ENCODE measurements around the gene TIE1.
A peak's percentile ranks its signal among the peaks of the same experiment; 100 is the strongest.

DNA sequence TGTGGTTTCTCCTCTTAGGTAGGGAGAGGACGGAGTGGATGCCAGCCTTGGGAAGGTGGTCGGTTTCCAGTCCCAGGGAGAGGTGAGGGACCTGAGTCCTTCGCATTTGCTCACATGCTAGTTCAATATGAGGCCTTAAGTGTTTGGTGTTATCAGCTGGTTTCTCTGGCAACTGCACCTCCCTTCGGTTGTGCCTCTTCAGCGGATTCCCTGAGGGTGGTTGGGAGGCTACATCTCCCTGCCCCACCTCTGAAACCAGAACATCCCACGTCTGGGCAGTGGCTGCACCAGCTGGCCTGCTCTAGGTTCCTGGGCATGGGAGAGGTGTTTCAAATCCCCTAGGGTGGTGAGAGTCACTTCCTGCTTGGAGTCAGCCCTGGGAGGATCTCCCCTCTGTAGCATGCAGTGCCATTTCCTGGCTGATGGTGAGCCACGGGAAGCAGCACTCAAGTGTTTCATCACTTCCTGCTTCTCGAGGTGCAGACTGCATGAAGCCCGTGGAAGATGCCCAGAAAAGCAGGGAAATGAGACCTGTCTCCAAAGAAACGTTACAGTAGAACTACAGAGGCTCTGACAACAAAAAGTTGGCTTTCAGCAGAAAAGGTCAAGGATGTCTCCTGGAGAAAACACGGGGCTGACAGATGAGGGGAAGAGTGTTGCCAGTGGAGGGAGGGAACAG lies 26.5 kb upstream of the TIE1 start:
- TF ChIP-seq, protein P1, sequence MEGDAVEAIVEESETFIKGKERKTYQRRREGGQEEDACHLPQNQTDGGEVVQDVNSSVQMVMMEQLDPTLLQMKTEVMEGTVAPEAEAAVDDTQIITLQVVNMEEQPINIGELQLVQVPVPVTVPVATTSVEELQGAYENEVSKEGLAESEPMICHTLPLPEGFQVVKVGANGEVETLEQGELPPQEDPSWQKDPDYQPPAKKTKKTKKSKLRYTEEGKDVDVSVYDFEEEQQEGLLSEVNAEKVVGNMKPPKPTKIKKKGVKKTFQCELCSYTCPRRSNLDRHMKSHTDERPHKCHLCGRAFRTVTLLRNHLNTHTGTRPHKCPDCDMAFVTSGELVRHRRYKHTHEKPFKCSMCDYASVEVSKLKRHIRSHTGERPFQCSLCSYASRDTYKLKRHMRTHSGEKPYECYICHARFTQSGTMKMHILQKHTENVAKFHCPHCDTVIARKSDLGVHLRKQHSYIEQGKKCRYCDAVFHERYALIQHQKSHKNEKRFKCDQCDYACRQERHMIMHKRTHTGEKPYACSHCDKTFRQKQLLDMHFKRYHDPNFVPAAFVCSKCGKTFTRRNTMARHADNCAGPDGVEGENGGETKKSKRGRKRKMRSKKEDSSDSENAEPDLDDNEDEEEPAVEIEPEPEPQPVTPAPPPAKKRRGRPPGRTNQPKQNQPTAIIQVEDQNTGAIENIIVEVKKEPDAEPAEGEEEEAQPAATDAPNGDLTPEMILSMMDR (IDR thresholded peaks at IDR 0.05), result no peak
- peak in 1 of 2 donors; percentile 16 for TF ChIP-seq POLR2A (IDR thresholded peaks at IDR 0.05)
